H1 (cell line): ENCODE results near the gene MAPT. TPM values are rescaled to one million over a fixed set of nuclear protein-coding genes. Genes with fewer than 3 reads are reported as not detected.

Experiments used
- CTCF ChIA-PET: fragments of 300-600 bp; sonication (Branson Sonifier 250); formaldehyde crosslinking; loops from one replicate; lab custom pipeline; 2021; ENCODE audit not compliant: partially characterized antibody; lab: Charles Lee
- POLR2A ChIA-PET: fragments of 300-600 bp; sonication (Branson Sonifier 250); formaldehyde crosslinking; loops from one replicate; lab custom pipeline; 2021; ENCODE audit warnings: inconsistent platforms; ENCODE audit not compliant: partially characterized antibody; lab: Charles Lee
- DNase-seq, 2 experiments: peaks; one replicate each; pipeline versions ENCODE4 v3.0.0 to v3.0.0-alpha.2; 2010 to 2022; ENCODE audit warnings: low spot score in 2 of 2, low read depth in 1 of 2, mixed read lengths in 1 of 2
- FAIRE-seq: peaks from 2 replicates; lab custom pipeline; 2011; peaks lifted over from hg19 to GRCh38; lab: Jason Lieb, UNC
- H2AFZ ChIP-seq: 2 replicates; pipeline ENCODE4 v1.8.1; 2012; ENCODE audit warnings: low read length, inconsistent platforms
- H2AK5ac ChIP-seq: 2 replicates; pipeline ENCODE4 v1.6.1; 2013; ENCODE audit warnings: low read depth, low read length
- H2BK120ac ChIP-seq: replicated peaks from 2 replicates; pipeline ENCODE3; 2013; ENCODE audit warnings: low read depth, low read length, inconsistent platforms
- H2BK12ac ChIP-seq: 2 replicates; pipeline ENCODE4 v1.6.1; 2013; ENCODE audit warnings: low read depth, low read length
- H2BK15ac ChIP-seq: 2 replicates; pipeline ENCODE4 v1.6.1; 2013; ENCODE audit warnings: low read length
- H2BK20ac ChIP-seq: 2 replicates; pipeline ENCODE4 v1.6.1; 2013; ENCODE audit warnings: low read length
- H2BK5ac ChIP-seq: 2 replicates; pipeline ENCODE4 v1.6.1; 2013; ENCODE audit warnings: low read depth, low read length
- H3K14ac ChIP-seq: 2 replicates; pipeline ENCODE4 v1.6.1; 2013; ENCODE audit warnings: inconsistent platforms; ENCODE audit not compliant: insufficient read length
- H3K18ac ChIP-seq: 2 replicates; pipeline ENCODE4 v1.6.1; 2013; ENCODE audit warnings: low read length; ENCODE audit errors: extremely low read depth
- H3K23ac ChIP-seq: 2 replicates; pipeline ENCODE4 v1.6.1; 2013; ENCODE audit warnings: inconsistent platforms; ENCODE audit not compliant: insufficient read length
- H3K23me2 ChIP-seq: 2 replicates; pipeline ENCODE4 v1.6.1; 2013; ENCODE audit warnings: low read depth, low read length
- H3K27ac ChIP-seq: 2 replicates; pipeline ENCODE4 v1.6.1; 2011; ENCODE audit warnings: low read depth, low read length, inconsistent platforms
- H3K27me3 ChIP-seq, 4 experiments: replicated peaks in 1 of 4; 1 replicate in 1 of 4; 2 replicates in 3 of 4; pipeline versions ENCODE4 v1.6.1 to v1.8.1; 2011 to 2013; ENCODE audit warnings: low read length in 3 of 4, mild to moderate bottlenecking in 3 of 4, inconsistent platforms in 2 of 4, mixed read lengths in 2 of 4, moderate library complexity in 1 of 4; ENCODE audit not compliant: control insufficient read depth in 3 of 4, insufficient read depth in 3 of 4; ENCODE audit errors: extremely low read depth in 1 of 4
- H3K36me3 ChIP-seq, 4 experiments: 2 replicates each; pipeline versions ENCODE4 v1.6.1 to v1.8.1; 2011 to 2013; ENCODE audit warnings: mild to moderate bottlenecking in 4 of 4, low read length in 3 of 4, moderate library complexity in 2 of 4, control low read depth in 1 of 4, inconsistent platforms in 1 of 4; ENCODE audit not compliant: insufficient read depth in 4 of 4, control insufficient read depth in 2 of 4
- H3K4ac ChIP-seq: replicated peaks from 2 replicates; pipeline ENCODE3; 2013; ENCODE audit warnings: low read length, low read depth, mixed read lengths, inconsistent platforms; ENCODE audit not compliant: insufficient read length
- H3K4me1 ChIP-seq, 4 experiments: replicated peaks in 1 of 4; 1 replicate in 1 of 4; 2 replicates in 3 of 4; pipeline versions ENCODE4 v1.6.1 to v1.8.1; 2011 to 2013; ENCODE audit warnings: low read length in 3 of 4, inconsistent platforms in 2 of 4, mixed read lengths in 1 of 4; ENCODE audit not compliant: insufficient read depth in 4 of 4, control insufficient read depth in 3 of 4
- H3K4me2 ChIP-seq, 2 experiments: 2 replicates each; pipeline versions ENCODE4 v1.6.1 to v1.8.1; 2011 to 2013; ENCODE audit warnings: low read depth in 2 of 2, low read length in 2 of 2, control low read depth in 1 of 2, inconsistent platforms in 1 of 2, mild to moderate bottlenecking in 1 of 2; ENCODE audit not compliant: insufficient read depth in 1 of 2
- H3K4me3 ChIP-seq, 4 experiments: fragments of 200-600, 300-600 bp in 1 of 4; sonication (generic), shearing (Covaris generic), sonication (Bioruptor Twin) in 1 of 4; 2 replicates each; pipeline versions ENCODE4 v1.5.1 to v1.8.1; 2011 to 2016; ENCODE audit warnings: low read length in 4 of 4, low read depth in 3 of 4, control low read depth in 2 of 4, inconsistent platforms in 2 of 4, mild to moderate bottlenecking in 2 of 4, mixed read lengths in 1 of 4, moderate library complexity in 1 of 4; ENCODE audit not compliant: insufficient read depth in 2 of 4; ENCODE audit errors: extremely low read depth in 1 of 4
- H3K56ac ChIP-seq: replicated peaks from 2 replicates; pipeline ENCODE3; 2013; ENCODE audit warnings: low read depth, mild to moderate bottlenecking, mixed read lengths, low read length, inconsistent platforms; ENCODE audit not compliant: insufficient read length
- H3K79me1 ChIP-seq: 2 replicates; pipeline ENCODE4 v1.6.1; 2013; ENCODE audit warnings: low read depth, low read length, control low read depth
- H3K79me2 ChIP-seq, 2 experiments: 2 replicates each; pipeline versions ENCODE4 v1.6.1 to v1.8.1; 2012 to 2013; ENCODE audit warnings: low read length in 2 of 2, mild to moderate bottlenecking in 2 of 2, inconsistent platforms in 1 of 2; ENCODE audit not compliant: insufficient read depth in 2 of 2, control insufficient read depth in 1 of 2
- H3K9ac ChIP-seq, 4 experiments: replicated peaks in 1 of 4; 1 replicate in 1 of 4; 2 replicates in 3 of 4; pipeline versions ENCODE4 v1.6.1 to v1.8.1; 2011 to 2013; ENCODE audit warnings: low read depth in 3 of 4, low read length in 3 of 4, control low read depth in 2 of 4, mild to moderate bottlenecking in 2 of 4, moderate library complexity in 2 of 4, inconsistent platforms in 1 of 4; ENCODE audit errors: extremely low read depth in 1 of 4
- H3K9me3 ChIP-seq, 2 experiments: 2 replicates each; pipeline versions ENCODE4 v1.6.1 to v1.8.1; 2012 to 2013; ENCODE audit warnings: mild to moderate bottlenecking in 2 of 2, moderate library complexity in 2 of 2, control low read depth in 1 of 2, inconsistent platforms in 1 of 2, low read depth in 1 of 2, low read length in 1 of 2, mixed read lengths in 1 of 2; ENCODE audit not compliant: insufficient read depth in 2 of 2
- H4K20me1 ChIP-seq, 2 experiments: replicated peaks in 1 of 2; 2 replicates each; pipeline versions ENCODE3 to v1.8.1; 2011 to 2013; ENCODE audit warnings: inconsistent platforms in 2 of 2, low read length in 2 of 2, mild to moderate bottlenecking in 1 of 2; ENCODE audit not compliant: insufficient read depth in 2 of 2, control insufficient read depth in 1 of 2
- H4K5ac ChIP-seq: 2 replicates; pipeline ENCODE4 v1.6.1; 2013; ENCODE audit warnings: low read length, low read depth, mixed read lengths, inconsistent platforms; ENCODE audit not compliant: insufficient read length
- H4K8ac ChIP-seq: 2 replicates; pipeline ENCODE4 v1.8.0; 2013; ENCODE audit warnings: mild to moderate bottlenecking, moderate library complexity, low read length, inconsistent platforms; ENCODE audit not compliant: insufficient read depth; ENCODE audit errors: extremely low read depth
- H4K91ac ChIP-seq: replicated peaks from 2 replicates; pipeline ENCODE3; 2013; ENCODE audit warnings: low read length, mixed read lengths, inconsistent platforms; ENCODE audit not compliant: insufficient read length
- POLR2A ChIP-seq, 2 experiments: IDR thresholded peaks; 1 replicate in 1 of 2; 2 replicates in 1 of 2; pipeline ENCODE4 v1.6.1; 2011; ENCODE audit warnings: low read depth in 2 of 2, low read length in 2 of 2, mild to moderate bottlenecking in 2 of 2; ENCODE audit errors: control extremely low read depth in 1 of 2
- SRF ChIP-seq: IDR thresholded peaks from 2 replicates; pipeline ENCODE4 v1.6.1; 2011; ENCODE audit warnings: mild to moderate bottlenecking, low read depth, low read length, moderate library complexity
- WGBS, 2 experiments: shearing (Covaris generic) in 1 of 2; methylation state at CpG; one replicate each; pipeline versions ENCODE4 v1.1.6 to v1.1.7; 2013 to 2015; ENCODE audit warnings: low lambda C conversion rate in 2 of 2, mixed read lengths in 2 of 2, inconsistent platforms in 1 of 2, low coverage in 1 of 2, missing lambda C conversion rate in 1 of 2; ENCODE audit not compliant: insufficient replicate concordance in 2 of 2, insufficient coverage in 1 of 2, insufficient read length in 1 of 2; ENCODE audit errors: extremely low coverage in 1 of 2, missing lambda C conversion rate in 1 of 2; 5-methylcytosine and 5-hydroxymethylcytosine counted together
- polyA plus RNA-seq, 7 experiments: library from polyadenylated mRNA; depleted of rRNA in 3 of 7; stranded (reverse) in 5 of 7; unstranded in 2 of 7; fragments of >200 nt in 5 of 7; fragments of 200-250 nt in 2 of 7; gene quantifications; 1 replicate in 5 of 7; 2 replicates in 1 of 7; 4 replicates in 1 of 7; pipeline versions ENCODE4 v1.2.1 to v1.2.3, GENCODE V29; 2011 to 2013; ENCODE audit warnings: missing spikeins in 2 of 7, mixed read lengths in 2 of 7
- total RNA-seq: library from RNA; stranded (reverse); fragmentation: NEBNext Ultra II Directional; extraction: Animal tissue kit (Norgen Biotek cat#: 25700); gene quantifications from 2 replicates; pipeline ENCODE4 v1.2.1, GENCODE V29; 2021

Gene MAPT
- total and polyA plus RNA-seq, 2 of the 8 experiments (the other 6 are each of a cell fraction or from before 2014, with no cell fraction given) = 0.54 to 1.7 TPM

DNA sequence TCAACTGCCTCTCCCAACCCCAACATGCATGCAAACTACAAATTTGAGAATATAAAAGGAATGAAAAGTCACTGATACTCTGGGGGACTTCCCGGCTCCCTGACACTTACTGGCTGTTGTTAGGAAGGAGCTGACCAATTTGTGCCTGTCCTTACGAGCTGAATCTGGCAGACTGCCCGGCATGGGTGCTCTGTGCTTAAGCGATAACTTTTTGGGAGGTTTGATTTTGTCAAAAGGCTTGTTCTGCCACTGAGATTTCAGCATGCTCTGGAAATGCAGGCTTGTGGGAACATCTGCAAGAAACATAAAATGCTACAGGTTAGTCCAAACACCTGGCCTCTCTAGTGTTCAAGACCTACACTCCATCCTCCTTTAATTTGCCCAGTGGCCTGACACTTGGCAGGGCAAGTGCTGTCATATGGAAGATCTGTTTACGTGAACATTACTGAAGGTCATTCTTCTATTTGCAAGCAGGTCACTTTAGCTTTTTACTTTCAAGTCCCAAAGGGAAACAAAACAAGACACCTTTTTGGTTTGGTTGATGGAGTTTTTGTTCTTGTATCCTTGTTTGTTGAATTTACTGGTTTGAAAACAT, 145.3 kb downstream of the MAPT start:
- no peak overlapping the region for H3K27ac ChIP-seq
- no peak overlapping the region for H2BK5ac ChIP-seq
- H3K56ac ChIP-seq = no peak overlapping the region
- no peak overlapping the region for H3K4ac ChIP-seq
- H3K14ac ChIP-seq = no peak overlapping the region
- FAIRE-seq = no peak
- ChIA-PET POLR2A (interaction anchor here (2.2 to 4.3 kb wide), 2 partner anchors 11 to 154 kb away, joined by 6 to 16 read pairs; partner anchors contain the start of gene KANSL1), CTCF (interaction anchor here (1.4 to 3.5 kb wide), 3 partner anchors 10 to 37 kb away, joined by 5 to 15 read pairs (median 7); no protein-coding TSS in a partner anchor)
- H2BK12ac ChIP-seq = no peak overlapping the region
- no peaks in the 10 kb centered on the region for H3K9me3 ChIP-seq
- no peak overlapping the region for H2AK5ac ChIP-seq
- no peaks in the 10 kb centered on the region for H3K4me1 ChIP-seq
- peaks cover 0 to 11% of the 10 kb centered on the region in 2 experiments for H4K20me1 ChIP-seq
- no peak overlapping the region for H2BK20ac ChIP-seq
- WGBS, 2 experiments = 88% methylated on average over 5 of the region's 5 CpGs; no CpG with 5 or more reads in 1 of the 2 experiments
- H3K18ac ChIP-seq = no peak overlapping the region
- no peak overlapping the region for H2BK15ac ChIP-seq
- no peak for DNase-seq
- H4K5ac ChIP-seq = no peak overlapping the region
- H2AFZ ChIP-seq = no peak overlapping the region
- H2BK120ac ChIP-seq = no peak overlapping the region
- no peaks in the 10 kb centered on the region for H3K79me1 ChIP-seq
- H3K23me2 ChIP-seq = no peaks in the 10 kb centered on the region
- no peak overlapping the region for H3K4me3 ChIP-seq
- peaks cover 36 to 78% (median 67%) of the 10 kb centered on the region in 4 experiments for H3K36me3 ChIP-seq
- H4K91ac ChIP-seq = no peak overlapping the region
- H3K4me2 ChIP-seq = no peak overlapping the region
- H4K8ac ChIP-seq = no peak overlapping the region
- H3K27me3 ChIP-seq = no peaks in the 10 kb centered on the region
- H3K79me2 ChIP-seq = peaks cover 0 to 7% of the 10 kb centered on the region in 2 experiments; a peak in 1 of 4 replicates
- no peak overlapping the region for H3K23ac ChIP-seq
- no peak for TF ChIP-seq SRF
- peak in 1 of 2 experiments; percentile 43; a peak in 1 of 3 replicates for TF ChIP-seq POLR2A (IDR thresholded peaks at IDR 0.05; ENCODE audit: control extremely low read depth in 1 of 2, low read depth in 2 of 2, low read length in 2 of 2)
- H3K9ac ChIP-seq = no peak overlapping the region
